GM13977 (cell line): ENCODE measurements around the gene DUSP8.
"Not testable (repeated sequence)": the region's sequence is repeated elsewhere in the genome, so short reads cannot be mapped to it uniquely, and the experiment has no call there.

ENCODE experiments used
- DNase-seq: peaks from one replicate; pipeline ENCODE4 v3.0.0; 2012; ENCODE audit warnings: low spot score
- CTCF ChIP-seq: IDR thresholded peaks from 2 replicates; pipeline ENCODE4 v1.5.1; 2012; ENCODE audit warnings: mild to moderate bottlenecking, control low read depth; ENCODE audit not compliant: insufficient read depth; ENCODE audit errors: extremely low read depth, missing control alignments
- in situ Hi-C: fragments of 300-500 bp; cut with MboI; formaldehyde crosslinking; loops from one replicate; pipeline ENCODE4 v1.12.0; 2022; ENCODE audit warnings: low sequenced_read_pairs, low pct_unique_long_range_greater_than_20kb, mixed read lengths, inconsistent platforms; ENCODE audit not compliant: unreplicated experiment

DUSP8 gene

GRCh38 chr11:1604181-1604580 lies 32.1 kb upstream of the DUSP8 start:
- in situ Hi-C loops, result no loop called here
- TF ChIP-seq CTCF, result no peak

GRCh38 chr11:1603629-1604028 lies 31.6 kb upstream of the DUSP8 start:
- no peak for TF ChIP-seq CTCF
- no peak for DNase-seq
- in situ Hi-C loops, result no loop called here

More at GRCh38 chr11:1604181-1604580, 32.1 kb upstream of the DUSP8 start:
- no peak for DNase-seq

GRCh38 chr11:1601663-1602062 lies 29.6 kb upstream of the DUSP8 start:
- DNase-seq, in situ Hi-C loops: not testable (repeated sequence)

GRCh38 chr11:1600626-1601025 lies 28.6 kb upstream of the DUSP8 start:
- TF ChIP-seq CTCF, result no peak
- in situ Hi-C loops, result no loop called here
- DNase-seq, result no peak

- in situ Hi-C loops, result no loop called here
- no peak for TF ChIP-seq CTCF
- DNase-seq, result no peak
Observed at GRCh38 chr11:1598816-1599215, 26.7 kb upstream of the DUSP8 start.

GRCh38 chr11:1598406-1598805 lies 26.3 kb upstream of the DUSP8 start:
- in situ Hi-C loops, result not testable (repeated sequence)

GRCh38 chr11:1597994-1598380 lies 25.9 kb upstream of the DUSP8 start, which contains the start of gene KRTAP5-2:
Gene KRTAP5-2, minus strand, starts transcription at chr11:1598294. Its CDS starts 44 bp downstream, at chr11:1598250.
- TF ChIP-seq CTCF, result no peak
- DNase-seq, result no peak
- in situ Hi-C loops, result no loop called here

More at GRCh38 chr11:1598406-1598805, 26.3 kb upstream of the DUSP8 start:
- DNase-seq, result not testable (repeated sequence)

GRCh38 chr11:1597331-1597993 lies 25.4 kb upstream of the DUSP8 start:
- TF ChIP-seq CTCF, result no peak
- in situ Hi-C loops, result no loop called here
- no peak for DNase-seq

- in situ Hi-C loops, DNase-seq: not testable (repeated sequence)
Observed at GRCh38 chr11:1596576-1597121, 24.6 kb upstream of the DUSP8 start.

GRCh38 chr11:1595994-1596575 lies 24.0 kb upstream of the DUSP8 start:
- DNase-seq, in situ Hi-C loops: not testable (repeated sequence)
